Adrenal gland (tissue), 5 donors: ENCODE results near the gene HBZ.

Experiments
- CTCF ChIP-seq, 6 experiments: fragments of 450-650 bp in 4 of 6; fragments of 200-600 bp in 2 of 6; sonication (generic) in 1 of 6; IDR thresholded peaks; 1 replicate in 5 of 6; 2 replicates in 1 of 6; pipeline versions ENCODE4 v1.5.1 to v1.8.0; 2016 to 2021; ENCODE audit warnings: antibody characterized with exemption in 6 of 6, mild to moderate bottlenecking in 2 of 6, moderate library complexity in 1 of 6
- POLR2A ChIP-seq, 2 donors: fragments of 450-650 bp; IDR thresholded peaks; one replicate each; pipeline ENCODE4 v1.6.1; 2017; ENCODE audit warnings: antibody characterized with exemption in 2 of 2, mild to moderate bottlenecking in 2 of 2, moderate library complexity in 1 of 2
- donor health status: DM: no; HTN: no; CAD: no.

- no peak for TF ChIP-seq CTCF (IDR thresholded peaks at IDR 0.05)
- TF ChIP-seq POLR2A (IDR thresholded peaks at IDR 0.05) = no peak
Observed at GRCh38 chr16:159136-159849, 6.8 kb downstream of the HBZ start.
